A549 (cell line): ENCODE results near the gene WDFY2.

Experiments
- CBX8 ChIP-seq: fragments of 200-600 bp; sonication (generic); IDR thresholded peaks from 2 replicates; pipeline ENCODE4 v1.6.1; 2016
- CEBPB ChIP-seq, 2 experiments: fragments of >200 bp in 1 of 2; sonication (Bioruptor Twin) in 1 of 2; formaldehyde crosslinking in 1 of 2; IDR thresholded peaks; 2 replicates each; pipeline ENCODE4 v1.6.1; 2012 to 2016
- PBX3 ChIP-seq: IDR thresholded peaks from 2 replicates; pipeline ENCODE4 v1.6.1; 2012
- POLR2A ChIP-seq: IDR thresholded peaks from 2 replicates; pipeline ENCODE4 v1.6.1; 2012; ENCODE audit warnings: mild to moderate bottlenecking, low read length
- RAD21 ChIP-seq, 2 experiments: fragments of >200 bp in 1 of 2; sonication (Bioruptor Twin) in 1 of 2; formaldehyde crosslinking in 1 of 2; IDR thresholded peaks in 1 of 2; conservative IDR thresholded peaks in 1 of 2; 2 replicates in 1 of 2; 3 replicates in 1 of 2; pipeline ENCODE4 v1.6.1; 2012 to 2018; ENCODE audit warnings: inconsistent platforms in 1 of 2
- REST ChIP-seq: fragments of 200-600 bp; sonication (generic); IDR thresholded peaks from 2 replicates; pipeline ENCODE4 v1.6.1; 2016; ENCODE audit warnings: antibody characterized with exemption, mild to moderate bottlenecking, moderate library complexity
- USF2 ChIP-seq: fragments of 450-650 bp; IDR thresholded peaks from 2 replicates; pipeline ENCODE4 v1.6.1; 2014; ENCODE audit warnings: antibody characterized with exemption
- ZC3H11A ChIP-seq: fragments of 450-650 bp; IDR thresholded peaks from 2 replicates; pipeline ENCODE4 v1.6.1; 2014; ENCODE audit warnings: antibody characterized with exemption, mild to moderate bottlenecking
- TF ChIP-seq, protein P1 (sequence below): fragments of >200 bp; sonication (Bioruptor Twin); formaldehyde crosslinking; IDR thresholded peaks from 3 replicates; pipeline ENCODE4 v1.5.1; 2016

- TF ChIP-seq, protein P1, sequence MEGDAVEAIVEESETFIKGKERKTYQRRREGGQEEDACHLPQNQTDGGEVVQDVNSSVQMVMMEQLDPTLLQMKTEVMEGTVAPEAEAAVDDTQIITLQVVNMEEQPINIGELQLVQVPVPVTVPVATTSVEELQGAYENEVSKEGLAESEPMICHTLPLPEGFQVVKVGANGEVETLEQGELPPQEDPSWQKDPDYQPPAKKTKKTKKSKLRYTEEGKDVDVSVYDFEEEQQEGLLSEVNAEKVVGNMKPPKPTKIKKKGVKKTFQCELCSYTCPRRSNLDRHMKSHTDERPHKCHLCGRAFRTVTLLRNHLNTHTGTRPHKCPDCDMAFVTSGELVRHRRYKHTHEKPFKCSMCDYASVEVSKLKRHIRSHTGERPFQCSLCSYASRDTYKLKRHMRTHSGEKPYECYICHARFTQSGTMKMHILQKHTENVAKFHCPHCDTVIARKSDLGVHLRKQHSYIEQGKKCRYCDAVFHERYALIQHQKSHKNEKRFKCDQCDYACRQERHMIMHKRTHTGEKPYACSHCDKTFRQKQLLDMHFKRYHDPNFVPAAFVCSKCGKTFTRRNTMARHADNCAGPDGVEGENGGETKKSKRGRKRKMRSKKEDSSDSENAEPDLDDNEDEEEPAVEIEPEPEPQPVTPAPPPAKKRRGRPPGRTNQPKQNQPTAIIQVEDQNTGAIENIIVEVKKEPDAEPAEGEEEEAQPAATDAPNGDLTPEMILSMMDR, result no peak
- TF ChIP-seq CEBPB (IDR thresholded peaks at IDR 0.05) (peak; percentile 13 to 69; a peak in 2 of 4 replicates), RAD21 (conservative IDR thresholded peaks at IDR 0.05 in 1 of 2, IDR thresholded peaks at IDR 0.05 in 1 of 2) (no peak; a peak in 1 of 5 replicates), PBX3 (no peak), POLR2A (no peak), ZC3H11A (no peak), USF2 (no peak), REST (no peak), CBX8 (no peak)
Measured at GRCh38 chr13:51681037-51681678, 96.9 kb downstream of the WDFY2 start.
